Small intestine (tissue), 7 donors: ENCODE data around the gene CD300E. TPM values are rescaled to one million over a fixed set of nuclear protein-coding genes. Genes with fewer than 3 reads are reported as not detected.
"Not testable (repeated sequence)": the region's sequence is repeated elsewhere in the genome, so short reads cannot be mapped to it uniquely, and the experiment has no call there.

Source experiments
- DNase-seq, 2 donors: peaks; one replicate each; pipeline versions ENCODE4 v3.0.0 to v3.0.0-alpha.2; 2013
- FAIRE-seq: peaks from 2 replicates; lab custom pipeline; 2012; peaks lifted over from hg19 to GRCh38; lab: Jason Lieb, UNC
- H3K27ac ChIP-seq, 3 donors: one replicate each; pipeline ENCODE4 v1.5.1; 2013; ENCODE audit warnings: low read length in 2 of 3, mild to moderate bottlenecking in 2 of 3, control low read depth in 1 of 3, inconsistent platforms in 1 of 3, low read depth in 1 of 3, moderate library complexity in 1 of 3
- H3K27me3 ChIP-seq, 3 donors: one replicate each; pipeline ENCODE4 v1.6.1; 2013; ENCODE audit warnings: low read length in 3 of 3, inconsistent platforms in 1 of 3; ENCODE audit not compliant: control insufficient read depth in 3 of 3, insufficient read depth in 3 of 3
- H3K36me3 ChIP-seq, 3 donors: one replicate each; pipeline ENCODE4 v1.6.1; 2013; ENCODE audit warnings: low read length in 3 of 3, inconsistent platforms in 1 of 3, low read depth in 1 of 3, mild to moderate bottlenecking in 1 of 3, moderate library complexity in 1 of 3; ENCODE audit not compliant: control insufficient read depth in 3 of 3, insufficient read depth in 2 of 3
- H3K4me1 ChIP-seq, 3 donors: one replicate each; pipeline ENCODE4 v1.6.1; 2013; ENCODE audit warnings: low read length in 2 of 3, inconsistent platforms in 1 of 3, low read depth in 1 of 3, mild to moderate bottlenecking in 1 of 3, moderate library complexity in 1 of 3; ENCODE audit not compliant: control insufficient read depth in 3 of 3, insufficient read depth in 2 of 3
- H3K4me3 ChIP-seq, 3 donors: one replicate each; pipeline ENCODE4 v1.5.1; 2013; ENCODE audit warnings: low read length in 3 of 3, control low read depth in 1 of 3, inconsistent platforms in 1 of 3, low read depth in 1 of 3, mild to moderate bottlenecking in 1 of 3, moderate library complexity in 1 of 3
- H3K9me3 ChIP-seq, 2 donors: one replicate each; pipeline ENCODE4 v1.6.1; 2013; ENCODE audit warnings: low read depth in 1 of 2, low read length in 1 of 2; ENCODE audit not compliant: control insufficient read depth in 2 of 2, insufficient read depth in 1 of 2
- WGBS, 3 donors: extraction: QIAGEN DNeasy Blood & Tissue Kit; methylation state at CpG; one replicate each; pipeline ENCODE4 v1.1.7; 2013; 5-methylcytosine and 5-hydroxymethylcytosine counted together
- polyA plus RNA-seq, 4 donors: library from polyadenylated mRNA; stranded (reverse) in 3 of 4; unstranded in 1 of 4; fragments of 200-250 nt in 3 of 4; fragments of 120-200 nt in 1 of 4; gene quantifications; one replicate each; pipeline versions ENCODE4 v1.2.1 to v1.2.3, GENCODE V29; 2013
- donor health status: healthy with polysubstance abuse.
- donor health status: control.
- donor health status: control.
- donor health status: Bipolar disorder and iron deficiency.
- donor health status: healthy.

CD300E gene
- polyA plus RNA-seq, 4 donors = 0.04 to 0.33 (median 0.22) TPM; not detected in 1

- H3K27ac ChIP-seq = no peak overlapping the region
- DNase-seq = no peak
- 67 to 79% (median 74%) methylated on average over 1 of the region's 1 CpG for WGBS, 3 donors
- H3K36me3 ChIP-seq = no peaks in the 10 kb centered on the region
- no peaks in the 10 kb centered on the region for H3K9me3 ChIP-seq
- H3K4me1 ChIP-seq = no peaks in the 10 kb centered on the region
- FAIRE-seq = no peak
- H3K4me3 ChIP-seq = no peak overlapping the region
- no peaks in the 10 kb centered on the region for H3K27me3 ChIP-seq
Observed at GRCh38 chr17:74591503-74591902, 32.0 kb downstream of the CD300E start.

- WGBS, 3 donors = 71 to 87% (median 78%) methylated on average over 5 of the region's 5 CpGs
Observed at GRCh38 chr17:74585711-74586110, 37.8 kb downstream of the CD300E start.

DNA sequence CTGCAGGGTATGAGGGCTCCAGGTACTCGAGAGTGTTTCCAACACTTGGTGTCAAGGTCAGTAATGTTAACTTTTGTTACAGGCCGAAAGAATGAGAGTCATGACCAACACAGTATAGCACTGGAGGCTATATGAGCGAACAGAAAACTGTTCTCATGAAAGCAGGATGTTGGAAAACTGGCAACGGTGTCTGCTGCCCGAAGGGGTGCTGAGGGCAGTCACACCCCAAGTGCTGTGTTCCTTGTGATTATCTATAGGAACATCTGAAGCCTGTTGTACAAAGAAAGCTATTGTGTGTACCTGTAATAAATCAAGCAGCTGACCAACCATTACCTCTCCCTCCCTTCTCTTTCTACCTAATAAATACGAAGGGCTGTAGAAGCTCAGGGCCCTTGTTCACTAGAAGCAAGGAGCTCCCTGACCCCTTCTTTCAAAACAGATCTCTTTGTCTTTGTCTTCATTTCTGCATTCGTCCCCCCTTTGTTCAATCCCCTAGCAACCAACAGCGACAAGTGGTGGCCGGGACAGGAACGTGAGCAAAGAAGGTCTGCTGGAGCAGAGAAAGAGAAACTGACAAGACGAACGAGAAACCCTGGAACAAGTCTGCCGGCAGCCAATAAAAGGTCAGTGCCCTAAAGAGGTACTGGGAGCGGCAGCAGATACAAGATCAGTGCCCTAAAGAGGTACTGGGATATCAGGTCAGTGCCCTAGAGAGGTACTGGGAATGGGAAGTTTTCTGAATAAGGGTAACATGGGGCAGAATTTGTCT is 39.1 kb downstream of the CD300E start:
- H3K4me3 ChIP-seq = no peak overlapping the region
- 24 to 53% (median 41%) methylated on average over 14 of the region's 14 CpGs for WGBS, 3 donors
- H3K4me1 ChIP-seq = no peaks in the 10 kb centered on the region
- peak overlapping the region in 1 of 3 donors; percentile 93 for H3K27ac ChIP-seq
- no peak for FAIRE-seq
- no peaks in the 10 kb centered on the region for H3K36me3 ChIP-seq
- DNase-seq = peak in 1 of 2 donors; percentile 12
- H3K27me3 ChIP-seq = peaks cover 0 to 1% (median 0%) of the 10 kb centered on the region in 3 donors
- peaks cover 0 to 3% of the 10 kb centered on the region in 2 donors for H3K9me3 ChIP-seq

More at GRCh38 chr17:74585711-74586110, 37.8 kb downstream of the CD300E start:
- peaks cover 0 to 1% (median 0%) of the 10 kb centered on the region in 3 donors for H3K27me3 ChIP-seq
- no peak overlapping the region for H3K27ac ChIP-seq
- peaks cover 0 to 3% of the 10 kb centered on the region in 2 donors for H3K9me3 ChIP-seq
- FAIRE-seq = no peak
- no peak for DNase-seq
- H3K36me3 ChIP-seq = no peaks in the 10 kb centered on the region
- H3K4me1 ChIP-seq = no peaks in the 10 kb centered on the region
- H3K4me3 ChIP-seq = no peak overlapping the region

GRCh38 chr17:74582633-74583032 is 40.9 kb downstream of the CD300E start:
- Histone ChIP-seq H3K4me1 (no peaks in the 10 kb centered on the region), H3K36me3 (no peaks in the 10 kb centered on the region), H3K4me3 (no peak overlapping the region), H3K27ac (no peak overlapping the region), H3K27me3 (peaks cover 0 to 1% (median 0%) of the 10 kb centered on the region in 3 donors), H3K9me3 (peaks cover 0 to 3% of the 10 kb centered on the region in 2 donors)
- WGBS, 3 donors = 72 to 79% (median 75%) methylated on average over 10 of the region's 10 CpGs
- DNase-seq (no peak), FAIRE-seq (no peak)

DNA sequence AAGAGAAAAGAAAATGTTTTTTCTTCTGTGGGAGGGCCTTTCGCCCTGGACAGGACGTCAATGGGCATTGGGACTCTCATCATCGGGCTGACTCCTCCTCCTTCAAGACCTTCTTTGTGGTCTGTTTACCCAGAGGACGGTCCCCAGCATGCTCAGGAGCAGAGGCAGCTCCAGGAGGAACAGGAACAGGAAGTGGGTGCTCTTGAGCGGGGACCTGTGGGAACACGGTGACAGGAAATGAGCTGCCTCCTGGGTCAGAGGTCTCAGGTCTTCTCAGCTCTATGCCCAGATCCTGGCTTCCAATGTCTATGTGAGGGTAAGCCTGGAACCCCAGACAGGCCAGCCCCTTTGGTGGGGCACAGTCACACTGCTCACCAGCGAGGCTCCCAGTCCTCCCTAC is 43.6 kb downstream of the CD300E start:
- no peak overlapping the region for H3K4me3 ChIP-seq
- FAIRE-seq (no peak), DNase-seq (no peak)
- H3K27me3 ChIP-seq = peaks cover 0 to 1% (median 0%) of the 10 kb centered on the region in 3 donors
- H3K27ac ChIP-seq = no peak overlapping the region
- 52 to 58% (median 57%) methylated on average over 7 of the region's 7 CpGs for WGBS, 3 donors
- H3K4me1 ChIP-seq = no peaks in the 10 kb centered on the region
- no peaks in the 10 kb centered on the region for H3K36me3 ChIP-seq
- peaks cover 0 to 3% of the 10 kb centered on the region in 2 donors for H3K9me3 ChIP-seq

DNA sequence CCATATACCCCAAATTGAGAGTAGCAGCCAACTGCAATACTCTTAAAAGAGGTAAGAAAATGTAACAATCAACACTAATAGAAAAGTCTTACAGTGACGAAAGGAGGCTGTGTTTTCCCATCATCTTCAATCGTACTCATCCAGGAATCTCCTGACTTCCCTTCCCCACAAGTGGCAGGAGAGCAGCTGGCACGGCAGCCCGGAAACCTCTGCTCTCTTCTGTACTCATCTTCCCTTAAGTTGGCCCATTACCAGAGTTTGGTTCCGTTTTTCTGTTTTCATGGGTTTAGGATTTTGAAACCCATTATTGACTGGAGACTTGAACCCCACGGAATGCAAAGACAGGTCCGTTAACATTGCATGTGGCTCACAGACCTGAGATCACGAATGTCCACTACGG is 44.6 kb downstream of the CD300E start:
- FAIRE-seq = no peak

DNA sequence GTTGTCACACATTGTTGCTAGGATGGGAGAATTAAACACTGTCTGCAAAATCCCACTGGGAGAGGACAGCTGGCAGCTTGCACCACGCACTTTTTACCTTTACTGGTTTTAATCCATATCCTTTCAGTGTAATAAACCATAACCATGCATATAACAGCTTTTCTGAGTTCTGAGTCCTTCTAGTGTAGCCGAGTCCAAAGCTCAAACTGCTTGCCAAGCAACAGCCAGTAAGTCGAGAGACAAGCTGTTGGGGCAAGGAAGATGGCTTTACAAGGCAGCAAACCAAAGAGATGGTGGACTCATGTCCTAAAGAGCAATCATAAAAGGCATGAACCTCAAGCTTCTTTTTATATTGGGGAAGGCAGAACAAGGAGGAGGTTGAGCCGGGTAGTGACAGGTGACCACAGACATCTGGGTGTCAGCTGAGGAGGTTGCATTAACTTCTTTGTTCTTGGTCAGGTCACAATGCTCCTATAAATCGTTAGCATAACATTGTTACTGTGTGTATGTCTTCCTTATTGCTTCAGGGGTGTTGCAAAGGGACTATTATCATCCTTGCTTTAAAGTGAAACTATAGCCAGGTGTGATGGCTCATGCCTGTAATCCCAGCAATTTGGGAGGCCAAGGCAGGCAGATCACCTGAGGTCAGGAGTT is 48.9 kb downstream of the CD300E start:
- no peaks in the 10 kb centered on the region for H3K36me3 ChIP-seq
- no peaks in the 10 kb centered on the region for H3K4me1 ChIP-seq
- no peak overlapping the region for H3K4me3 ChIP-seq
- 13 to 50% (median 23%) methylated on average over 5 of the region's 5 CpGs for WGBS, 3 donors
- DNase-seq (peak; percentile 7 to 21), FAIRE-seq (no peak)
- H3K27ac ChIP-seq = peak overlapping the region in 1 of 3 donors; percentile 0
- H3K9me3 ChIP-seq = no peaks in the 10 kb centered on the region
- no peaks in the 10 kb centered on the region for H3K27me3 ChIP-seq

More for the DNA sequence above, 44.6 kb downstream of the CD300E start:
- Histone ChIP-seq H3K9me3 (peaks cover 0 to 3% of the 10 kb centered on the region in 2 donors), H3K36me3 (no peaks in the 10 kb centered on the region), H3K27ac (no peak overlapping the region), H3K27me3 (peaks cover 0 to 1% (median 0%) of the 10 kb centered on the region in 3 donors), H3K4me1 (no peaks in the 10 kb centered on the region), H3K4me3 (no peak overlapping the region)
- DNase-seq = no peak
- WGBS, 3 donors = 81 to 89% (median 84%) methylated on average over 9 of the region's 9 CpGs

DNA sequence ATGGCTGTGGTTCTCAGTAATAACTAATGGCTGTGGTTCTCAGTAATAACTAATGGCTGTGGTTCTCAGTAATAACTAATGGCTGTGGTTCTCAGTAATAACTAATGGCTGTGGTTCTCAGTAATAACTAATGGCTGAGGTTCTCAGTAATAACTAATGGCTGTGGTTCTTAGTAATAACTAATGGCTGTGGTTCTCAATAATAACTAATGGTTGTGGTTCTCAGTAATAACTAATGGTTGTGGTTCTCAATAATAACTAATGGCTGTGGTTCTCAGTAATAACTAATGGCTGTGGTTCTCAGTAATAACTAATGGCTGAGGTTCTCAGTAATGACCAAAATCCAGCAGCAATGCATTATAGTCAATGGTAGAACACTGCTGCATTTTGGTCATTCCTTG is 49.9 kb downstream of the CD300E start:
- not testable (repeated sequence) for H3K27ac ChIP-seq, H3K4me3 ChIP-seq, H3K27me3 ChIP-seq, FAIRE-seq, H3K9me3 ChIP-seq, H3K36me3 ChIP-seq, H3K4me1 ChIP-seq, DNase-seq
